ENCODE results near the gene CERS1.

DNA sequence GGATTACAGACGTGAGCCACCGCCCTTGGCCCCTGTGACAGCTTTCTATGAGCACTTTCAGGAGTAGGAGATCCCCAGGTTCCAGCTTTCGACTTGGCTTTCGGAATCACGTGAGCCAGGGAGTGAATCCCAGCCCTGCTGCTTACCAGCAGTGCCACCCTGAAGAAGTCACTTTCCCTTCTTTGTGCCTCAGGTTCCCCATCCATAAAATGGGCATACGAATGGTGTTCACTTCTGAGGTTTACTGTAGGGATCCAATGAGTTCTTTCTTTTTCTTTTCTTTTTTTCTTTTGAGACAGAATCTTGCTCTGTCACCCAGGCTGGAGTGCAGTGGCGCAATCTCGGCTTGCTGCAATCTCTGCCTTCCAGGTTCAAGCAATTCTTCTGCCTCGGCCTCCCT, 49.3 kb upstream of the CERS1 start:
- TF ChIP-seq, protein P1, sequence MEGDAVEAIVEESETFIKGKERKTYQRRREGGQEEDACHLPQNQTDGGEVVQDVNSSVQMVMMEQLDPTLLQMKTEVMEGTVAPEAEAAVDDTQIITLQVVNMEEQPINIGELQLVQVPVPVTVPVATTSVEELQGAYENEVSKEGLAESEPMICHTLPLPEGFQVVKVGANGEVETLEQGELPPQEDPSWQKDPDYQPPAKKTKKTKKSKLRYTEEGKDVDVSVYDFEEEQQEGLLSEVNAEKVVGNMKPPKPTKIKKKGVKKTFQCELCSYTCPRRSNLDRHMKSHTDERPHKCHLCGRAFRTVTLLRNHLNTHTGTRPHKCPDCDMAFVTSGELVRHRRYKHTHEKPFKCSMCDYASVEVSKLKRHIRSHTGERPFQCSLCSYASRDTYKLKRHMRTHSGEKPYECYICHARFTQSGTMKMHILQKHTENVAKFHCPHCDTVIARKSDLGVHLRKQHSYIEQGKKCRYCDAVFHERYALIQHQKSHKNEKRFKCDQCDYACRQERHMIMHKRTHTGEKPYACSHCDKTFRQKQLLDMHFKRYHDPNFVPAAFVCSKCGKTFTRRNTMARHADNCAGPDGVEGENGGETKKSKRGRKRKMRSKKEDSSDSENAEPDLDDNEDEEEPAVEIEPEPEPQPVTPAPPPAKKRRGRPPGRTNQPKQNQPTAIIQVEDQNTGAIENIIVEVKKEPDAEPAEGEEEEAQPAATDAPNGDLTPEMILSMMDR (conservative IDR thresholded peaks at IDR 0.05; ENCODE audit: low read depth, low read length): no peak
- no peak for TF ChIP-seq EZH2 (IDR thresholded peaks at IDR 0.05; ENCODE audit: borderline replicate concordance, low read depth, low read length, poor library complexity, severe bottlenecking)
